AG09319 (cell line): ENCODE data around the gene TSPAN2.

ENCODE experiments used
- DNase-seq: peaks from one replicate; pipeline ENCODE4 v3.0.0-alpha.2; 2010; ENCODE audit warnings: low read depth; ENCODE audit errors: extremely low read depth
- TF ChIP-seq, protein P1 (sequence below): IDR thresholded peaks from 2 replicates; pipeline ENCODE4 v1.5.1; 2011; ENCODE audit warnings: low read depth, mild to moderate bottlenecking, inconsistent platforms, low read length, moderate library complexity

The TSPAN2 gene

GRCh38 chr1:115115521-115116161, 26.3 kb upstream of the TSPAN2 start:
- no peak for DNase-seq
- TF ChIP-seq, protein P1, sequence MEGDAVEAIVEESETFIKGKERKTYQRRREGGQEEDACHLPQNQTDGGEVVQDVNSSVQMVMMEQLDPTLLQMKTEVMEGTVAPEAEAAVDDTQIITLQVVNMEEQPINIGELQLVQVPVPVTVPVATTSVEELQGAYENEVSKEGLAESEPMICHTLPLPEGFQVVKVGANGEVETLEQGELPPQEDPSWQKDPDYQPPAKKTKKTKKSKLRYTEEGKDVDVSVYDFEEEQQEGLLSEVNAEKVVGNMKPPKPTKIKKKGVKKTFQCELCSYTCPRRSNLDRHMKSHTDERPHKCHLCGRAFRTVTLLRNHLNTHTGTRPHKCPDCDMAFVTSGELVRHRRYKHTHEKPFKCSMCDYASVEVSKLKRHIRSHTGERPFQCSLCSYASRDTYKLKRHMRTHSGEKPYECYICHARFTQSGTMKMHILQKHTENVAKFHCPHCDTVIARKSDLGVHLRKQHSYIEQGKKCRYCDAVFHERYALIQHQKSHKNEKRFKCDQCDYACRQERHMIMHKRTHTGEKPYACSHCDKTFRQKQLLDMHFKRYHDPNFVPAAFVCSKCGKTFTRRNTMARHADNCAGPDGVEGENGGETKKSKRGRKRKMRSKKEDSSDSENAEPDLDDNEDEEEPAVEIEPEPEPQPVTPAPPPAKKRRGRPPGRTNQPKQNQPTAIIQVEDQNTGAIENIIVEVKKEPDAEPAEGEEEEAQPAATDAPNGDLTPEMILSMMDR: no peak

- no peak for DNase-seq
- TF ChIP-seq, protein P1: no peak
These were observed 25.0 kb upstream of the TSPAN2 start for GRCh38 chr1:115114308-115114707.

GRCh38 chr1:115113766-115114165, 24.5 kb upstream of the TSPAN2 start:
- no peak for DNase-seq
- TF ChIP-seq, protein P1: no peak

GRCh38 chr1:115112496-115113375, 23.4 kb upstream of the TSPAN2 start:
- no peak for DNase-seq
- TF ChIP-seq, protein P1: peak; percentile 94

DNA sequence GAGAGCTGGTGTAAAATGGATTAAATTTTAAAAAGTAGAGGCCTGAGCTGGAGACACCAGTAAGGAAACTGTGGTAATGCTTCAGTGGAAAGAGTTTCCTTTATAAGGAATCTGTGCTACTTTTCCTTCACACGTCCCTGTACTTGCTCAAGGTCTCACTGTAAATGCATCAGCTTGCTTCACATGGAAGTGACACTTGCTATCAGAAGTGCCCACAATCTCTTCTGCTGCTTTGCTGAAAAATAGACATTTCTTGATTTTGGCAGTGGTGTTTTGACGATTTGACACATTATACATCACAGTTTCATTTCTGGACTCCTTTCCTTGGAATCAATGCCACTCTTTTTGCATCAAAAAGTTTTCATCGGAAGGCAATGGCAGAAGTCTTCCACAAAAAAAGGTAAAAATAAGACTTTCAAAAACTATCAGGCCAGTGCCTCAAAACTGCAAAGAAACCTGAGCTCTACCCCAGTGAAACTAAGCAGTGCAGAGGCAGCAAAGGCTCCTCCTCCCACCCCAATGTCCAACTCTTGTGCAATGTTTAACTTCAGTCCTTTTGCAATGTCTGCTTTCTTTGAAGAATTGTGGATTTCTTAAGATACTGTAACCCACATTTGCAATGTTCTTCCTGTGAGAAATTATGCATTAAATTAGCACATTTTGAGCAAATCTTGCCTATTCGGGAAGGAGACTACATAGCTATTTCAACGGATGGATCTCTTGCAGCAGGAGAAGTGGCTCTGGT, 18.4 kb upstream of the TSPAN2 start:
- TF ChIP-seq, protein P1: no peak
- DNase-seq: peak; percentile 32

DNA sequence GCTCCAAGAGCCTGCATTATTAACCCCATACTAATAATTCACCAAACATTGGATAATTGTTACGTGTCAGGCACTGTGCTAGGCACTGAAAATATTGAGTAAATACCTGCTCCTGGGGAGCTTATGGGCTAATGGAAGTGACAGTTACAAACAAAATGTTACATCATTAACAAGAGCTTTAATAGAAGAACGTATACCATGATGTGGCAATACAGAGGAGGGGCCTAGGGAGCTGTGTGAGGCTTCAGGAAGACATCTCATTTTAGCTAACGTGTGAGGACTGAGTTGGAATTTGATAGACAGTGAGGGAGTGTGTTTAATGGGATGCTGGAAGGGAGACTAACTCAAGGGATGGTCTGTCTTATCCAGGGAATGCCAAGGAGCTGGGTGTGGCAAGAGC, 16.5 kb upstream of the TSPAN2 start:
- DNase-seq: no peak
- TF ChIP-seq, protein P1: no peak

DNA sequence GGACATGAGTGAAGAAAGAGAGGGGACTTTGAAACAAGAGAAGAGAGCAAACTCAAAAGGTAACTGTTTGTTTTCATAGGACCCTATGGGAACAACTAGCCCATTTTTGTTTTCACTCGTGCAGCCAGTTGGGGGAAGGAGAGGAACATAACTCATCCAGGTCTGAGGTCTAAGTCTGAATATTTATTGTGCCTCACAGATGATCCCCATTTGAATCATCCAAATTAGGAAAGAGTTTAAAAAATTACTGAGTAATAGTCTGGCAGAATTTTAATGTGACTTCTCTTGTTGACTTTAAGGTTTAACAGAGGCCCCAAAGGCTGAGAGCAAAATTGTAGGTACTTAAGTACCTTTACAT, 10.4 kb upstream of the TSPAN2 start:
- no peak for DNase-seq
- TF ChIP-seq, protein P1: no peak
